GM12892 (cell line): ENCODE data around the gene PROCA1.
A peak's percentile ranks its signal among the peaks of the same experiment; 100 is the strongest.

Source experiments
- POLR2A ChIP-seq: IDR thresholded peaks from 2 replicates; pipeline ENCODE4 v1.6.1; 2011; ENCODE audit warnings: low read depth, low read length, control low read depth
- POLR2AphosphoS5 ChIP-seq: IDR thresholded peaks from 2 replicates; pipeline ENCODE4 v1.6.1; 2011; ENCODE audit warnings: low read depth, low read length, control low read depth

DNA sequence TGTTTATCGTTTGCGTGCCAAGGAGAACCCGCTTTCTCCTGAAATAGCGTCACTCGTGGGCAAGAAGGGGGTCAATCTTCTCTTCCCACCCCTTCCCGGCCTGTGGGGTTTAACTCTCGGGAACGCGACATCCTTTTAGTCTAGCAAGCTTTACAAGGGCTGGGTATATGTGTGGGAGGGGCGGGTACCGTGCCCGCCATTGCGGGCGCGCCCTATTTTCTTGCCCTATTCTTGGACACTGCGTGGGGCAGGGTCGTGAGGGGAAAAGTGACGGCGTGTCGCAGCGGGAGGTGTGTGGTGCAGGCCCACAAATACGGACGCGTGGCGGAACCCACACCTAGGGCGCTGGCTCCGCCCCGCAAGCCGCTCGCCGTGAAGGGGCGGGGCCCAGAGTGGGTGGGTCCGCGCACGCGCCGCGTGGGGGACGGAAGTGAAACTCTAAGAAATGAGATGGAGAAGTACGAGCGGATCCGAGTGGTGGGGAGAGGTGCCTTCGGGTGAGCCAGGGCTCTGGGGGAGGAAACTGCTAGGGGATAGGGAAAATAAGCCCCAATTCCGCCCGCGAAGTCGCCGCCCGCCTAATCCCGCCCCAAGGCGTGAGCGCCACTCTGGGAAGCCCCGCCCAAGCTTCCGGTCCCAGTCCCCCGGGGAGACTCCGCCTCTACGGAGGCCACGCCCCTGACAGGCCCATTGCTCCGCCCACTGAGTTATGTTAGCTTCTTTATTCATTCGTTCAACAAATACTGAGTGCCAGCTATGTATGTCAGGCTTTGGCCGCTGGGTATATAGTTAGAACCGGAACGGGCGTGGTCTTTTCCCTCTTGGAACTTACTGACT lies 16.9 kb upstream of the PROCA1 start, which contains the start of gene NEK8:
- TF ChIP-seq POLR2A (peak; percentile 62; the same call in 1 of the 2 replicates), POLR2AphosphoS5 (peak; percentile 8; the same call in 1 of the 2 replicates)
